Inflammatory macrophage treated with lipopolysaccharide for 1 hour (primary cell): ENCODE results near the gene CCDC78.

ENCODE experiments used
- DNase-seq, 2 donors: peaks; one replicate each; pipeline ENCODE4 v3.0.0-alpha.2; 2020 to 2022

Gene CCDC78

DNA sequence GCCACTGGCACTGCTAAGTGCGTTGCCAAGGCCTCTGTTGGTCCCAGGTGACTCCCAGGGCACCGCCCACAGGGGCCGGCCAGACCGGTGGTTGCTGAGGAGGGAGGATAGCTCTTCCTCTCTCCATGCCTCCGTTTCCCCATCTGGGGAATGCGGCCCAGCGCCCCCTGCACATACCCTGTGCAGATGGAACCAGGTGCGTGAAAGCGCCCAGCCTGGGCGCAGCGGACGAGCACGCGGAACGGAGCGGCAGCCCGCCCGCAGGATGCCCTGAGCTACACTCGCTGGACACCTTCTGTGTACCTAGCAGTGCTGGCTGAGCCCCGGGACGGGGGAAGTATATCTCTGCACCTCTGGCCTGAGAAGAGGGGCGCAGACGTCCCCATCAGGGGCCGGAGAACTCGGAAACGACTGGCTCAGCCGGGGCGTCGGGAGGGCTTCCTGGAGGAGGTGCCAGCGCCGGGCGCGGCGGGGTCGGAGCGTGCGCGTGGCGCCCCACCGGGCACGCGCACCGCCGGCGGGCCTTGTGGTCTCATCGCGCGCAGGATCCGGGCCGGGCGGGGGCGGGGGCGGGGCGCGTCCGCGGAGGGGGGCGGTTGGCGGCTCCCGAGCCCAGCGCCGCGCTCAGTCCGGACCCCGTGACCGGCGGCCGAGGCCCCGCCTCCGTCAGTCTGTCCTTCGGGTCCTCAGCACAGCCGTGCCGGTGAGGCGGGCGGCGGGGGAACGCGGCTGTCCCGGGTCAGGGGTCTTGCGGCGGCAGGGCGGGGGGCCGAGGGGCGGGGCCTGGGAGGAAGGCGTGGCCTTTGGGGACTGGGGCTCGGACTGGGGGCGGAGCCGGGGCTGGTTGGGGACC, at the start of gene CCDC78, which contains the start of gene HAGHL:
TSS of gene CCDC78 (minus strand) at position 6 of the 853 bp plus-strand sequence. CDS start 76 bp downstream, outside the sequence.
TSS of gene HAGHL (plus strand) at position 669 of the 853 bp plus-strand sequence. CDS start 404 bp downstream, outside the sequence.
- DNase-seq, result peak; percentile 16 to 42

DNA sequence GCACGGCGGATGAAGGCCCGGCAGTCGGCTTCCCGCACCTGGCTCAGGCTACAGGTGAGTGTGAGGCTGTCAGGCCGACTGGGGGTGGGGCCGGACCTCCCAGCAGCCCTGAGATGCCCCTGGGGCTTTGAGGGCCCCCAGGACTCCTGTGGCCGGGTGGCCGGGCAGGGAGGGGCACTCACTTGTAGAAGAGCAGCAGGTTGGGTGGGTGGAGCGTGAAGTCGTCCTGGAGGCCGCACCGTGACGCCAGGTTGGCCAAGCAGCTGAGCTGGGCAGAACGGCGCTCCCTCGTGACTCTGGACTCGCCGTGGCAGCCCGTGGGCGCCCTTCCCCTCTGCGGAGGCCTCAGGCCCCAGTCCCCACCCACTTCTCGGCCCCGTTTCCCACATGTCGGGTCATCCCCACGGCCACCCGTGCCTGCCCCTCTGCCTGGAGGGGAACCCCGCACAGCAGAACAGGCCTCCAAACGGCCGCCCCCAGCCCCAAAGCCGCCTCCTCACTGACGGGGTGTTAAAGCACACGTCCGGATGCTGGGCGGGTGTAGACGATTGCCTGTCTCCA, 49.1 kb upstream of the CCDC78 start:
- no peak for DNase-seq

DNA sequence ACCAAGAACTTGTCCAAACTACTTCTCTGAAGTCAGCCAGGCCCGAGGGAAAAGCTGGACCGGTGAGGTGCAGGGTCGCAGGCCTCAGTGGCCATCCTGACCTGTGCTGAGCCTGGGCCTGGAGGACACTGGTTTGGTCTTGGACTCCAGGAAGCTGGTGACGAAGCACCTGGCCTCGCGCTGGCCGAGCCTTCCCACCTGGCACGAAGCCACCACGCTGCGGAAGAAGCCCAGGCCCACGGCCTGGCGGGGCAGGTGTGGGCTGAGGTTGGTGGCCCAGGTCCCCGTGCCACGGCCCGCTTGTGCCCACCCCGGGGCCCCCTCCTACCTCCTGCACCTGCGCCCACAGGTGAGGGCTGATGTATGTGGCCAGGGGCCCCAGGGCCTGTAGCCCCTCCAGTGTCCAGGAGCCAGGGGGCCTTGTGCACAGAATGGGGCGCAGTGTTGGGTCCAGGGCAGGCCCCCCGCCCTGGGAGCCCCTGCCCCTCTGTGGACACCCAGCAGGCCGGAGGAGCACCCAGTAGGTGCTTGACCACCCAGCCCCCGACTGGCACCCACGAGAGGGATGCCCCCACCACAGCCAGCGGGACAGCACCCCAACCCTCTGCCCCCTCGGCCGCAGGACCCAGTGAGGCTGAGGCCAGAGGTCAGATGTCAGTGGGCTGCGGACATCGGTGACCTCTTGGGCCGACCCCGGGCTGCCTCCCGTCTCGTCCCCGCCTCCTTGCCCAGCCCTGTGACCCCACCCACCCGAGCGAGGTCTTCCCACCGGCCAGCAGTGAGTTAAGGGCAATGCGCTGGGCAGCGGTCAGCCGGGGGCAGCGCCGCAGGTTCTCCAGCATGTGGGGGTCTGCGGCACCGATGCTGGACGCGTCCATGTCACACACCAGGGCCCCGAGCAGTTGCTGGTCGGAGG, 48.1 kb upstream of the CCDC78 start:
- DNase-seq, result no peak

DNA sequence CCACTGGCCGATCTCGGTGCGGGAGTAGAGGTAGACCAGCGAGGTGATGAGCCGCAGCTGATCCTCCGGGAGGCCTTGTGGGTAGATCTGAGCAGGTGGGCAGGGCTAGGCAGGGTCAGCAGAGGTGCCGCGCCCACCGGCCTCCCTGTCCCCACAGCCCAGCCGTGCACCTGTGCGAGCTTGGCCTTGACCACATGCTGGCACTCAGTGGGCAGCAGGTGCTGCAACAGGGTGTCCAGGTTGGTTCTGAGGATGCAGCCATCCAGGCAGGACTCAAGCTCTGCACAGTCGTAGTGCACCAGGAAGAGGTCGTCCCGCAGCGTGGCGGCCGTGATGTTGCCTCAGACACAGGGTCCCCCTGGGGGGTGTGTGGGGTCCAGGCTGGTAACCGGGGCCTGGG, 46.7 kb upstream of the CCDC78 start:
- DNase-seq, result no peak

DNA sequence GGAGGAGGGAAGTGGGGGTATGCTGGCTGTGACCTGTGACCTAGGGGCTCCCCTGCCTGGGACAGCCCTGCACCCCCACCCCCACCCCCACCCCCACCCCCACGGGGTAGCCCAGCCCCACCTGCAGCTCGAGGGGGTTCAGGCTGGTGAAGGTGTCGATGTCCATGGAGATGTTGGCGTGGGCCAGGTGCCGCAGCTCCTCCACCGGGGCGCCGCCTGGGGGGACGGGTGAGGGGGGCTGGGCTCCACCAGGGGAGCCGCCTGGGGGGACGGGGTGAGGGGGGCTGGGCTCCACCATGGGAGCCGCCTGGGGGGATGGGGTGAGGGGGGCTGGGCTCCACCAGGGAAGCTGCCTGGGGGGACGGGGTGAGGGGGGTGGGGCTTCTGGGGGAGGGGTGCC, 44.2 kb upstream of the CCDC78 start:
- no peak for DNase-seq

DNA sequence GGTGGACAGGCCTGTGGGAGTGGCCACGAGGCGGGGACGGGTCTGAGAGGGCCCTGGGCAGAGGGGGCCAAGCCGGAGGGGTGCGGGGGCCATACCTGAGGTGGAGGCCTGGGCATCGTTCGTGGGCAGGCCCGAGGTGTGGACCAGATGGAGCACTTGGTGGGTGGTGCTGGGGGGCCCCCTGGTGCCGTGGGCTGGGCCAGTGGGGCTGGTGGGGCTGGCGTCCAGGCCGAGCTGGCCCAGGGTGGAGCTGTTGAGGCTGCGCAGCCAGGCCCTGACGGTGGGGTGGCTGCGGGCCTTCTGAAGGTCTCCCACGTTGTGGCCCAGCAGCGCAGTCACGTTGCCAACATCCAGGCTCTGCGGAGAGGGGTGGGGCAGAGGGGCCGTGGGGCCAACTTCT, 43.7 kb upstream of the CCDC78 start:
- no peak for DNase-seq

DNA sequence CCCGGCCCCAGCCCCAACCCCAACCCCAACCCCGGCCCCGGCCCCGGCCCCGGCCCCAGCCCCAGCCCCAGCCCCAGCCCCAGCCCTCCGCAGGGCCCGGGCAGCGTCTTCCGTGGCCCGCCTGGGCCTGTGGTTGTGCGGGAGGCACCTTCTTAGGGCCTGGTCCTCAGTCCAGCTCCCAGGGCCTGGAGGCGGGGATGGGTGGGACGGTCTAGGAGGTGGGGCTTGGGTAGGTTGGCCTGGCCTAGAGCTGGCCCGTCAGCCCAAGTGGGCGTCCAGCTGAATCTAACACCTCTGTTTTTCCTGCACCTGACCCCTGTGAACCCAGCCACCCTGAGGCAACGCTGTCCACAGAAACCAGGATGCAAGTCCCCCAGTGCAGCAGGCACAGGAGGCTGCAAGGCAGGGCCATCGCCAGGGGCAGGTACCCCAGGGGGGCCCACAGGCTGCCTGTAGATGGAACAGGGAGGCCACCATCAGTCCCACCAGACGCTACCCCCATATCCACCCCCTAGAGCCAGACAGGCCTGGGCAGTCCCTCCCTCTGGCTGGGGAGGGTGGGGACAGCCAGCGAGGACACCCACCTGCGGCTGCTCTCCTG, 43.0 kb upstream of the CCDC78 start:
- no peak for DNase-seq

DNA sequence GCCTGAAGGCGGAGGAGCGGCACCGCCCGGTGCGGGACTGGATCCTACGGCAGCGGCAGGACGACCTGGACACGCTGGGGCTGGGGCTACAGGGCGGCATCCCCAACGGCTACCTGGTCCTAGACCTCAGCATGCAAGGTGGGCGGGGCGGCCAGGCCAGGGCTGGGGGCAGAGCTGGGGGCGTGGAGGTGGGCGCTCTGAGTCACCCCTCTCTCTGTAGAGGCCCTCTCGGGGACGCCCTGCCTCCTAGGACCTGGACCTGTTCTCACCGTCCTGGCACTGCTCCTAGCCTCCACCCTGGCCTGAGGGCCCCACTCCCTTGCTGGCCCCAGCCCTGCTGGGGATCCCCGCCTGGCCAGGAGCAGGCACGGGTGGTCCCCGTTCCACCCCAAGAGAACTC, 42.2 kb upstream of the CCDC78 start:
- DNase-seq, result no peak

DNA sequence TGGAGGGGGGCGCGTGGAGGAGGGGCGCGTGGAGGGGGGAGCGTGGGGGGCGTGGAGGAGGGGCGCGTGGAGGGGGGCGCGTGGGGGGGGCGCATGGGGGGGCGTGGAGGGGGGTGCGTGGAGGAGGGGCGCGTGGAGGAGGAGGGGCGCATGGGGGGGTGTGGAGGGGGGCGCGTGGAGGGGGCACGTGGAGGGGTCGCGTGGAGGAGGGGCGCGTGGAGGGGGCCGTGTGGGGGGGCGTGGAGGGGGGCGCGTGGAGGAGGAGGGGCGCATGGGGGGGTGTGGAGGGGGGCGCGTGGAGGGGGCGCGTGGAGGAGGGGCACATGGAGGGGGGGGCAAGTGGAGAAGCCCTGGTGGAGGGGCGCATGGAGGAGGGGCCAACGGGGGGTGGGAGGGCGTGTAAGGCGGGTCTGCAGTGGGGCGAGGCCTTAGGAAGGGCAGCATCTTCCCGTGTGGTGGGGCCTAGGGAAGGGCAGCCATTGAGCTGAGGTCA, 41.5 kb upstream of the CCDC78 start:
- no peak for DNase-seq

DNA sequence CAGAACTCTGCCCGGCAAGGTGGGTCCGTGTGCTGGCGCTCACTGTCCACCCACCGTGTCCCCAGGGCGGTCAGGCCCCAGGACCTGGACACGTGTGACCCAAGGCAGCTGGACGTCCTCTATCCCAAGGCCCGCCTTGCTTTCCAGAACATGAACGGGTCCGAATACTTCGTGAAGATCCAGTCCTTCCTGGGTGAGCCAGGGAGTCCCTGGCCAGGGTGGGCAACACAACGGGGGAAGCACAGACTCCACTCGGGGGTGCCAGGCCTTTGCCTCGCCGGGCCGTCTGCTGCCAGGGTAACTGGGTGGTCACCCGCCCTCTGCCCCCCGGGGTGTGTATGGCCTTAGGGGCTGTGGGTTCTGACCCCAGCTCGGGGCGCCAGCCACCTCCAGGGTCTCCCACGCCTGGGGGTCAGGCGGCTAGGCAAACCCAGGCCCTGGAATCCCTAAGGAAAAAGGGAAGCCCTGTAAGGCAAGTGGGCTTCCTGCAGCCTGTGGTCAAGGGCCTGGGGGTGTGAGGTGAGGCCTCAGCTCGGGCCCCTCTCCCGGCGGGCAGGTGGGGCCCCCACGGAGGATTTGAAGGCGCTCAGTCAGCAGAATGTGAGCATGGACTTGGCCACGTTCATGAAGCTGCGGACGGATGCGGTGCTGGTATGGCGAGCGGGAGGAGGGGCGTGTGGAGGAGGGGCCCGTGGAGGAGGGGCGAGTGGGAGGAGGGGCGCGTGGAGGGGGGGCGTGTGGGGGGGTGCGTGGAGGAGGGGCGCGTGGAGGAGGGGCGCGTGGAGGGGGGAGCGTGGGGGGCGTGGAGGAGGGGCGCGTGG, 40.8 kb upstream of the CCDC78 start:
- no peak for DNase-seq

DNA sequence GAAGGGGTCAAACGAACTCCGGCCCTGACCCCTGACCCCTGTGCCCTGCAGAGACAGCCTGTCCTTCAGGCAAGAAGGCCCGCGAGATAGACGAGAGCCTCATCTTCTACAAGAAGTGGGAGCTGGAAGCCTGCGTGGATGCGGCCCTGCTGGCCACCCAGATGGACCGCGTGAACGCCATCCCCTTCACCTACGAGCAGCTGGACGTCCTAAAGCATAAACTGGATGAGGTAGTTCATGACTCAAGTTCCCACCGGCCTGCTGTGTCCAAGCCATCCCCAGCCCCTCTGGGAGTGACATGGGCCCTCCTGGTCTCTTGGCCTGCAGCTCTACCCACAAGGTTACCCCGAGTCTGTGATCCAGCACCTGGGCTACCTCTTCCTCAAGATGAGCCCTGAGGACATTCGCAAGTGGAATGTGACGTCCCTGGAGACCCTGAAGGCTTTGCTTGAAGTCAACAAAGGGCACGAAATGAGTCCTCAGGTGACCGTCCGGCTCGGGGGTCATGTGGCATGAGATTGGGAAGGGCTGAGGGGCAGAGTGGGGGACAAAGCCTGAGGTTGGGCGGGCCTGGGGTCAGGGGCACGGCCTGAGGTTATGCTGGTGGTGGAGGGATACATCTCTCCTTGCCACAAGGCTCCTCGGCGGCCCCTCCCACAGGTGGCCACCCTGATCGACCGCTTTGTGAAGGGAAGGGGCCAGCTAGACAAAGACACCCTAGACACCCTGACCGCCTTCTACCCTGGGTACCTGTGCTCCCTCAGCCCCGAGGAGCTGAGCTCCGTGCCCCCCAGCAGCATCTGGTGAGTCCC, 40.0 kb upstream of the CCDC78 start:
- no peak for DNase-seq

DNA sequence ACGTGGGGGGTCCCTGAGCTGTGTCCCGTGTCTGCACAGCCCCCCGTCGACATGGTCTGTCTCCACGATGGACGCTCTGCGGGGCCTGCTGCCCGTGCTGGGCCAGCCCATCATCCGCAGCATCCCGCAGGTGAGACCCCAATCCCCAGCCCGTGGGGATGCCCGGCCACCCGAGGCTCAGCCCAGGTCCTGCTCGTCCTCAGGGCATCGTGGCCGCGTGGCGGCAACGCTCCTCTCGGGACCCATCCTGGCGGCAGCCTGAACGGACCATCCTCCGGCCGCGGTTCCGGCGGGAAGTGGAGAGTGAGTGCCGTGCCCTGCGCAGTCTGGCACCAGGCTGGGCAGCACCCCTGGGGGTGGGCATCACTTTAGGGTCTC, 39.2 kb upstream of the CCDC78 start:
- DNase-seq, result no peak

DNA sequence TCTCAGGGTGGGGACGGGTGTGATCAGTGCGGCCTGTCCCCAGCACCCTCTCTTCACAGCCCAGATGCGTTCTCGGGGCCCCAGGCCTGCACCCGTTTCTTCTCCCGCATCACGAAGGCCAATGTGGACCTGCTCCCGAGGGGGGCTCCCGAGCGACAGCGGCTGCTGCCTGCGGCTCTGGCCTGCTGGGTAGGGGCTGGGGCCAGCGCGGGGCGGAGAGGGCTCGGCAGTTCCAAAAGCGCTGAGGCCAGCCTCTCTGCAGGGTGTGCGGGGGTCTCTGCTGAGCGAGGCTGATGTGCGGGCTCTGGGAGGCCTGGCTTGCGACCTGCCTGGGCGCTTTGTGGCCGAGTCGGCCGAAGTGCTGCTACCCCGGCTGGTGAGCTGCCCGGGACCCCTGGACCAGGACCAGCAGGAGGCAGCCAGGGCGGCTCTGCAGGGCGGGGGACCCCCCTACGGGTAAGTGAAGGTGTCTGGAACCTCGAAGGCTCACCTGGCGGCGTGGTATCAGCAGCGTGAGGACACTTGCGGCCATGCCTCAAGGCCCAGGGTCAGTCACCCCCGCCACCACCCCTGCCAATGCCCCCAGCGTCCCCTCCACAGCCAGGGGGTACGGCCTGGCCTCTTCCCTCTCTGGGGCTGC, 38.7 kb upstream of the CCDC78 start:
- no peak for DNase-seq

DNA sequence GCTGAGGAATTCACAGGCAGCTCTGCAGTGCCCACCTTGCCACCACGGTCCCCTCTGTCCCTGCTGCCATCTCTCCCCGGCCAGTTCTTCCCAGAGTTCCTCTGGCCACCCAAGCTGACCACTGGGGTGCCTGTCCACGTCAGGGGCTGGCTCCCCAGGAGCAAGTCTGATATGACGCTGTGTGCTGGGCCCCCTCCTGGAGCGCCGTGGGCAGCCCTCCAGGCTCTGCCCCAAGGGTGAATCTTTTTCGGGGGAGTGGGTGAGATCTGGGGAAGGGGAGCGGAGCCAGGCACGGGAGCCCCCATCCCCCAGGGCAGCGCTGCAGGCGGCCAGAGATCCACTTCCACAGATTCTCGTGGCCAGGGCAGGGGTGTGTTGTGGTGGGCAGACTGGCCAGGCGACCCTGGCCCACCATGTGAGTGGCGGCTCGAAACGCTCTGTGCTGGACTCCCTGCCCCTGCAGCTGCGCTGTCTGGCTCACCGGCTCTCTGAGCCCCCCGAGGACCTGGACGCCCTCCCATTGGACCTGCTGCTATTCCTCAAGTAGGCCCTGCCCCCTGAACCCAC, 38.0 kb upstream of the CCDC78 start:
- no peak for DNase-seq

DNA sequence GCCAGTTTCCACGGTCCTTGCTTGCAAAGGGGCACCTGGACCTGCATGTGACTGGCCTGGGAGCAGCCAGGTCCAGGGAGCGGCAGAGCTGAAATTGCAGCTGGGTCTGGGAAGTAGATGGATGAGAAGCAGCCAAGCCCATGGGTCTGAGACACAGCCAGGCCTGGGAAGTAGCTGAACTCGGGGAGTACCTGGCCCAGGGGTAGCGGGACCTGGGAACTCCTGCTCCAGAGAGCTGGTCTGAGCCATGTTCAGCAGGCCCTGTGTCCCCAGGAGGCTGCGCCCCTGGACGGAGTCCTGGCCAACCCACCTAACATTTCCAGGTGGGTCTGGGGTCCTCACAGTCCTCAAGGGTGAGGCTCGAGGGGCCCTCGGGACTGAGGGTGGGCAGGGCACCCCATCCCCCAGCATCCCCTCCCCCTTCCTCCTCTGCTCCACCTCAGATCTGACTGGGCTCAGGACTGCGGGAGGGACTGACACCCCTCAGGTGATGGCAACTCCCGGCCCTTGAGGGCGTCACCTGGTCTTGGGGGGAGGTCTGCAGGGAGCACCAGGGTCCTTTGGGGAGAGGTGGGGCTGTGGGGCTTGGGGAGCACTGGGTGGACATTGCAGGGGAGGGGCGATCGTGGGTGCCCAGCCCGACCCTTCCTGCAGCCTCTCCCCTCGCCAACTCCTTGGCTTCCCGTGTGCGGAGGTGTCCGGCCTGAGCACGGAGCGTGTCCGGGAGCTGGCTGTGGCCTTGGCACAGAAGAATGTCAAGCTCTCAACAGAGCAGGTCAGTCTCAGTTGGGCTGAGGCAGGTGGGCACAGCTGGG, 37.3 kb upstream of the CCDC78 start:
- DNase-seq, result no peak

DNA sequence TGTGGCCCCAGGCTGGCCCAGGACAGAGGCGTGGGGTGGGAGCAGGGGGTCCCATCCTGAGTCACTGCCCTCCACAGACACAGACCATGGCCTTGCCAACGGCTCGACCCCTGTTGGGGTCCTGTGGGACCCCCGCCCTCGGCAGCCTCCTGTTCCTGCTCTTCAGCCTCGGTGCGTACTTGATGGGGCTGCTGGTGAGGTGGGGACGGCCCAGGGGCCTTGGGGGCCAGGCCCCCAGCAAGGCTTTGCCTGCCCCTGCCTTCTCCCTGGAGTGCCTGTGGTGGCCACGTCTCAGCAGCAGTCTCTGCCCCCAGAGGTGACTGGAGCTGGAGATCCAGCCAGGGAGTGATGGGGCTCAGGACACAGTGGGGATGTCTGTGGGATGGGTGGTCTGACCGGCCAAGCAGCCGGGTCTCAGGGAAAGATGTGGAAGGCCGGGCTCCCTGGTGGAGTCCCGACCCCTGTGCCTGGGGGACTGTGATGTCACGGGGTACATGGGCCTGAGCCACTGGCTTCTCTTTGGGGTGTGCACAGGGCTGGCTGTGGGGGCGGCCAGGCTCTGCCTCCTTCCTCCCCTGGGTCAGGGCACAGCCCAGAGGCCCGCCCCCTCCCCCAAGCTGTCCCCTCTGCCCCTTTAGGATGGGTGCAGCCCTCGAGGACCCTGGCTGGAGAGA, 36.5 kb upstream of the CCDC78 start:
- no peak for DNase-seq

DNA sequence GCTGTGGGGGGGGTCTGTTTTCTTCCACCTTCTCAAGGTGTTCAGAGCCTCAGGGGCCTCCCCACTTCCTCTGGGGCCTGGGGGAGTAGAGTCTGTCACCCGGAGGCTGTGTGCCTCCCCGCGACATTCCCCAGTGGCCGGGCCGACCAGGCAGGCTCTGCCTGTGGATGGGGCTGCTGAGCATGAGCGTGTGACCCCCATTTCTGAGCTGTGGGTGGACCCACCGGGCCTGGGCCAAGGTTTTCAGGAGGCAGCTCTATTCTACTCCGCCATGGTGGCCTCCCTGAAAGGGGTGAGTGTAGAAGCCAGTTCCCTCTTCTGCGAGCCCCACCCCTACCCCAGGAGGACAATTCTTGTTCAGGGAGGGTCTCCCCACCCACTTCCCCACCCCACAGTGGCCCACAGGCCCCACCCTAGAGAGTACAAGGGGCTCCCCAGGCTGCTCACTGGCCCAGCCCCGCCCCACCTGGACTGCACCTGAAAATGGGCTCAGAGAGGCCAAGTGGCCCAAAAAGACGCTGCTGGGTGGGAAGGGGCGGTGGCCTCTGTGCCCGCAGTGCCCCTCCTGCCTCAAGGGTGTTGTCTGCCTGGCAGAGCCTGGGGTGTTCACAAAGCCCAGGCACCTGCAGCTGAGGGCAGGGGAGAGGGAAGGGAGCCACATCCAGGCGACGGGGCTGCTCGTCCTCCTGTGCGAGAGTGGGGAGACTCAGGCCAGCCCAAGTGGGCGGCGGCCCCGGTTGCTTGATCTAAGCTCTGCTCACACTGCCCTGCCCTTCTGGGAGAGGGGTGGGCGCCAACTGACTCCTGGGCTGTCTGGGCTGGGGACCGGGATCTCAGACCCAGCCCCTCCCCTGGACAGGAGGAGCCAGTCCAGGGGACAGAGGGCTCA, 35.6 kb upstream of the CCDC78 start:
- DNase-seq, result no peak
